GM23248 (cell line): ENCODE results near the gene ABCG1. TPM values are rescaled to one million over a fixed set of nuclear protein-coding genes. Genes with fewer than 3 reads are reported as not detected.

ENCODE experiments used
- DNase-seq: peaks from one replicate; pipeline ENCODE4 v3.0.0-alpha.2; 2015
- H2AFZ ChIP-seq: fragments of 200-600 bp; sonication (generic); 2 replicates; pipeline ENCODE4 v1.6.1; 2016; ENCODE audit warnings: antibody characterized with exemption
- H3F3A ChIP-seq: fragments of 200-600 bp; sonication (generic); 2 replicates; pipeline ENCODE4 v1.6.1; 2016; ENCODE audit warnings: mild to moderate bottlenecking, antibody characterized with exemption, mixed run types; ENCODE audit not compliant: insufficient read depth
- H3K27ac ChIP-seq: fragments of 200-600 bp; sonication (generic); 2 replicates; pipeline ENCODE4 v1.5.1; 2016; ENCODE audit warnings: mild to moderate bottlenecking
- H3K27me3 ChIP-seq: fragments of 200-600 bp; sonication (generic); replicated peaks from 2 replicates; pipeline ENCODE4 v1.6.1; 2016; ENCODE audit warnings: mild to moderate bottlenecking; ENCODE audit not compliant: insufficient read depth
- H3K36me3 ChIP-seq: fragments of 200-600 bp; sonication (generic); 2 replicates; pipeline ENCODE4 v1.6.1; 2016; ENCODE audit warnings: low read depth, mild to moderate bottlenecking
- H3K4me1 ChIP-seq: fragments of 200-600 bp; sonication (generic); 2 replicates; pipeline ENCODE4 v1.6.1; 2016; ENCODE audit warnings: mild to moderate bottlenecking; ENCODE audit not compliant: insufficient read depth
- H3K4me2 ChIP-seq: fragments of 200-600 bp; sonication (generic); one replicate; pipeline ENCODE4 v1.6.1; 2016; ENCODE audit warnings: mild to moderate bottlenecking; ENCODE audit not compliant: unreplicated experiment
- H3K4me3 ChIP-seq: fragments of 200-600 bp; sonication (generic); 2 replicates; pipeline ENCODE4 v1.5.1; 2016; ENCODE audit warnings: mild to moderate bottlenecking
- H3K79me2 ChIP-seq: fragments of 200-600 bp; sonication (generic); 2 replicates; pipeline ENCODE4 v1.6.1; 2016; ENCODE audit warnings: mild to moderate bottlenecking; ENCODE audit not compliant: insufficient read depth
- H3K9ac ChIP-seq: fragments of 200-600 bp; sonication (generic); 2 replicates; pipeline ENCODE4 v1.6.1; 2016; ENCODE audit warnings: mild to moderate bottlenecking
- H3K9me2 ChIP-seq: fragments of 200-600 bp; sonication (generic); 2 replicates; pipeline ENCODE4 v1.6.1; 2016; ENCODE audit warnings: mixed run types, mild to moderate bottlenecking, moderate library complexity; ENCODE audit not compliant: insufficient read depth
- H3K9me3 ChIP-seq: fragments of 200-600 bp; sonication (generic); one replicate; pipeline ENCODE4 v1.6.1; 2017; ENCODE audit warnings: low read depth
- H4K20me1 ChIP-seq: fragments of 200-600 bp; sonication (generic); 2 replicates; pipeline ENCODE4 v1.6.0; 2016; ENCODE audit not compliant: insufficient read depth
- EZH2 ChIP-seq: fragments of 200-600 bp; sonication (generic); IDR thresholded peaks from 2 replicates; pipeline ENCODE4 v1.6.1; 2018; ENCODE audit warnings: antibody characterized with exemption, mild to moderate bottlenecking; ENCODE audit not compliant: insufficient read depth, poor library complexity, severe bottlenecking
- EZH2phosphoT487 ChIP-seq: fragments of 200-600 bp; sonication (generic); IDR thresholded peaks from 2 replicates; pipeline ENCODE4 v1.6.1; 2018; ENCODE audit warnings: antibody characterized with exemption, moderate library complexity, mild to moderate bottlenecking, low read depth; ENCODE audit not compliant: insufficient read depth
- WGBS, 2 experiments: methylation state at CpG; one replicate each; pipeline ENCODE4 v1.1.6; 2015 to 2017; ENCODE audit warnings: low lambda C conversion rate in 2 of 2, low coverage in 1 of 2; ENCODE audit errors: missing lambda C conversion rate in 2 of 2; 5-methylcytosine and 5-hydroxymethylcytosine counted together
- in situ Hi-C: fragments of 300-500 bp; cut with MboI; formaldehyde crosslinking; loops from 2 replicates; pipeline ENCODE4 v1.15.0; 2020
- polyA plus RNA-seq: library from polyadenylated mRNA; unstranded; fragments of >200 nt; fragmentation: Nextera tagmentation; extraction: Ambion mirVana; gene quantifications from 2 replicates; pipeline ENCODE4 v1.2.1, GENCODE V29; 2016
- total RNA-seq: library from RNA; depleted of rRNA; stranded (reverse); fragments of >200 nt; shearing (Covaris generic); gene quantifications from 2 replicates; pipeline ENCODE4 v1.2.3, GENCODE V29; 2014

Gene ABCG1
- total and polyA plus RNA-seq, 2 experiments from 2014 or later: 0.08 TPM; not detected in 1

- Histone ChIP-seq H3K27ac (no peak overlapping the region), H3K9me3 (no peaks in the 10 kb centered on the region), H2AFZ (no peak overlapping the region), H3K4me2 (no peak overlapping the region), H3K36me3 (no peaks in the 10 kb centered on the region), H4K20me1 (no peaks in the 10 kb centered on the region), H3K27me3 (0 out of 2 replicates have a peak, but pooled peaks cover 13% of the 10 kb centered on the region), H3K9me2 (no peaks in the 10 kb centered on the region), H3K9ac (no peak overlapping the region), H3K79me2 (no peaks in the 10 kb centered on the region), H3K4me3 (no peak overlapping the region), H3F3A (no peaks in the 10 kb centered on the region), H3K4me1 (no peaks in the 10 kb centered on the region)
- in situ Hi-C loops: no loop called here
- WGBS, 2 experiments: 71 to 74% methylated on average over 15 of the region's 15 CpGs
- TF ChIP-seq EZH2phosphoT487: no peak
- no peak for TF ChIP-seq EZH2
- no peak for DNase-seq
Measured at GRCh38 chr21:42295845-42296244, 76.9 kb downstream of the ABCG1 start.

- H4K20me1 ChIP-seq: no peaks in the 10 kb centered on the region
- in situ Hi-C loops: no loop called here
- H3K9ac ChIP-seq: no peak overlapping the region
- no peaks in the 10 kb centered on the region for H3K4me1 ChIP-seq
- H3K27me3 ChIP-seq: 0 out of 2 replicates have a peak, but pooled peaks cover 13% of the 10 kb centered on the region
- no peaks in the 10 kb centered on the region for H3K9me3 ChIP-seq
- no peaks in the 10 kb centered on the region for H3K79me2 ChIP-seq
- H3K4me3 ChIP-seq: no peak overlapping the region
- H3F3A ChIP-seq: no peaks in the 10 kb centered on the region
- H2AFZ ChIP-seq: no peak overlapping the region
- TF ChIP-seq EZH2phosphoT487 (no peak), EZH2 (no peak)
- no peak overlapping the region for H3K27ac ChIP-seq
- no peak for DNase-seq
- no peak overlapping the region for H3K4me2 ChIP-seq
- no peaks in the 10 kb centered on the region for H3K9me2 ChIP-seq
- no peaks in the 10 kb centered on the region for H3K36me3 ChIP-seq
- 49 to 51% methylated on average over 7 of the region's 7 CpGs for WGBS, 2 experiments
Measured at GRCh38 chr21:42296501-42296900, 77.6 kb downstream of the ABCG1 start.

GRCh38 chr21:42297377-42297776 is 78.4 kb downstream of the ABCG1 start:
- no peaks in the 10 kb centered on the region for H3K36me3 ChIP-seq
- no peak overlapping the region for H3K27ac ChIP-seq
- H3K79me2 ChIP-seq: no peaks in the 10 kb centered on the region
- H3K27me3 ChIP-seq: peaks cover 13% of the 10 kb centered on the region; the same call in 1 of the 2 replicates
- no peaks in the 10 kb centered on the region for H3K9me3 ChIP-seq
- no peak overlapping the region for H3K9ac ChIP-seq
- no peak overlapping the region for H3K4me2 ChIP-seq
- 49 to 51% methylated on average over 9 of the region's 9 CpGs for WGBS, 2 experiments
- no peak for DNase-seq
- no peaks in the 10 kb centered on the region for H3K4me1 ChIP-seq
- no peak overlapping the region for H3K4me3 ChIP-seq
- H3K9me2 ChIP-seq: no peaks in the 10 kb centered on the region
- no peaks in the 10 kb centered on the region for H3F3A ChIP-seq
- in situ Hi-C loops: no loop called here
- H2AFZ ChIP-seq: no peak overlapping the region
- no peaks in the 10 kb centered on the region for H4K20me1 ChIP-seq
- TF ChIP-seq EZH2phosphoT487 (no peak), EZH2 (no peak)

GRCh38 chr21:42298237-42298636 is 79.3 kb downstream of the ABCG1 start:
- H2AFZ ChIP-seq: no peak overlapping the region
- H3K27ac ChIP-seq: no peak overlapping the region
- H3K4me3 ChIP-seq: no peak overlapping the region
- H3F3A ChIP-seq: no peaks in the 10 kb centered on the region
- in situ Hi-C loops: no loop called here
- H3K4me2 ChIP-seq: no peak overlapping the region
- H3K9ac ChIP-seq: no peak overlapping the region
- no peaks in the 10 kb centered on the region for H3K79me2 ChIP-seq
- no peaks in the 10 kb centered on the region for H3K9me3 ChIP-seq
- no peak for TF ChIP-seq EZH2phosphoT487
- no peak for TF ChIP-seq EZH2
- H4K20me1 ChIP-seq: no peaks in the 10 kb centered on the region
- H3K36me3 ChIP-seq: no peaks in the 10 kb centered on the region
- WGBS, 2 experiments: 23 to 36% methylated on average over 6 of the region's 6 CpGs
- no peak for DNase-seq
- no peaks in the 10 kb centered on the region for H3K4me1 ChIP-seq
- H3K9me2 ChIP-seq: no peaks in the 10 kb centered on the region
- H3K27me3 ChIP-seq: peaks cover 13% of the 10 kb centered on the region; the same call in 1 of the 2 replicates

GRCh38 chr21:42298657-42299056 is 79.7 kb downstream of the ABCG1 start:
- H3K36me3 ChIP-seq: no peaks in the 10 kb centered on the region
- in situ Hi-C loops: no loop called here
- no peak overlapping the region for H2AFZ ChIP-seq
- no peaks in the 10 kb centered on the region for H3K9me3 ChIP-seq
- H3K27me3 ChIP-seq: peaks cover 15% of the 10 kb centered on the region; the same call in 1 of the 2 replicates
- H3K4me3 ChIP-seq: no peak overlapping the region
- no peak overlapping the region for H3K9ac ChIP-seq
- no peaks in the 10 kb centered on the region for H3K4me1 ChIP-seq
- no peaks in the 10 kb centered on the region for H3F3A ChIP-seq
- no peak for TF ChIP-seq EZH2phosphoT487
- no peak for TF ChIP-seq EZH2
- no peaks in the 10 kb centered on the region for H3K79me2 ChIP-seq
- DNase-seq: no peak
- no peaks in the 10 kb centered on the region for H3K9me2 ChIP-seq
- no peaks in the 10 kb centered on the region for H4K20me1 ChIP-seq
- H3K4me2 ChIP-seq: no peak overlapping the region
- 57 to 65% methylated on average over 5 of the region's 5 CpGs for WGBS, 2 experiments
- H3K27ac ChIP-seq: no peak overlapping the region
